GM12873 (cell line): ENCODE measurements around the gene STK4.

Experiments used
- CTCF ChIP-seq: IDR thresholded peaks from 2 replicates; pipeline ENCODE4 v1.5.1; 2012; ENCODE audit warnings: low read depth, mild to moderate bottlenecking, moderate library complexity, low read length, control low read depth; ENCODE audit not compliant: insufficient read depth; ENCODE audit errors: missing control alignments

Gene STK4

GRCh38 chr20:44942264-44942973 is 23.9 kb upstream of the STK4 start:
- TF ChIP-seq CTCF: no peak

GRCh38 chr20:44943828-44944227 is 22.5 kb upstream of the STK4 start:
- TF ChIP-seq CTCF: no peak

- TF ChIP-seq CTCF: no peak
Observed at GRCh38 chr20:44945261-44945660, 21.1 kb upstream of the STK4 start.

GRCh38 chr20:44946271-44946852 is 19.9 kb upstream of the STK4 start:
- no peak for TF ChIP-seq CTCF

- TF ChIP-seq CTCF: no peak
Observed at GRCh38 chr20:44948107-44948506, 18.2 kb upstream of the STK4 start.

- no peak for TF ChIP-seq CTCF
Observed at GRCh38 chr20:44948513-44948912, 17.8 kb upstream of the STK4 start.

- TF ChIP-seq CTCF: no peak
Observed at GRCh38 chr20:44950368-44950767, 15.9 kb upstream of the STK4 start.
